ENCODE measurements around the gene HAGH. TPM values are rescaled to one million over a fixed set of nuclear protein-coding genes. Genes with fewer than 3 reads are reported as not detected.
A peak's percentile ranks its signal among the peaks of the same experiment; 100 is the strongest.

The HAGH gene
- total RNA-seq, 1 donor = 32.9 TPM

- H3K4me1 ChIP-seq (ENCODE audit: insufficient read depth, low read length) = no peaks in the 10 kb centered on the region
- H3K27me3 ChIP-seq (ENCODE audit: insufficient read depth, low read length) = no peaks in the 10 kb centered on the region
- DNase-seq (ENCODE audit: insufficient read length, low spot score, missing footprints) = peak; percentile 97
- no peaks in the 10 kb centered on the region for H3K79me2 ChIP-seq (ENCODE audit: insufficient read depth, low read length)
- peaks cover 61% of the 10 kb centered on the region for H3K36me3 ChIP-seq (ENCODE audit: insufficient read depth, low read length)
- TF ChIP-seq CTCF (IDR thresholded peaks at IDR 0.05; ENCODE audit: extremely low read depth, low read depth, low read length) = peak; percentile 27
- no peak overlapping the region for H3K27ac ChIP-seq (ENCODE audit: low read depth, low read length)
- no peak overlapping the region for H3K4me3 ChIP-seq (ENCODE audit: insufficient read depth, low read length)
- no peaks in the 10 kb centered on the region for H3K9me3 ChIP-seq (ENCODE audit: low read depth, low read length)
- H2AFZ ChIP-seq (ENCODE audit: low read length) = no peak overlapping the region
- no peak overlapping the region for H3K4me2 ChIP-seq (ENCODE audit: insufficient read depth, low read length)
- peaks cover 7% of the 10 kb centered on the region for H4K20me1 ChIP-seq (ENCODE audit: insufficient read depth, low read length)
Measured at GRCh38 chr16:1763521-1764511, 62.8 kb downstream of the HAGH start.

- H3K4me3 ChIP-seq (ENCODE audit: insufficient read depth, low read length) = no peak overlapping the region
Measured at GRCh38 chr16:1762879-1763520, 63.6 kb downstream of the HAGH start.

GRCh38 chr16:1762196-1762878, 64.3 kb downstream of the HAGH start:
- Histone ChIP-seq H3K4me2 (ENCODE audit: insufficient read depth, low read length) (no peak overlapping the region), H3K36me3 (ENCODE audit: insufficient read depth, low read length) (peaks cover 59% of the 10 kb centered on the region), H3K4me3 (ENCODE audit: insufficient read depth, low read length) (no peak overlapping the region), H3K27me3 (ENCODE audit: insufficient read depth, low read length) (no peaks in the 10 kb centered on the region), H3K27ac (ENCODE audit: low read depth, low read length) (no peak overlapping the region), H3K79me2 (ENCODE audit: insufficient read depth, low read length) (no peaks in the 10 kb centered on the region), H2AFZ (ENCODE audit: low read length) (no peak overlapping the region), H3K9me3 (ENCODE audit: low read depth, low read length) (no peaks in the 10 kb centered on the region), H3K4me1 (ENCODE audit: insufficient read depth, low read length) (no peaks in the 10 kb centered on the region), H4K20me1 (ENCODE audit: insufficient read depth, low read length) (peaks cover 9% of the 10 kb centered on the region)
- no peak for DNase-seq (ENCODE audit: insufficient read length, low spot score, missing footprints)
- TF ChIP-seq CTCF (IDR thresholded peaks at IDR 0.05; ENCODE audit: extremely low read depth, low read depth, low read length) = no peak

More at GRCh38 chr16:1762879-1763520, 63.6 kb downstream of the HAGH start:
- Histone ChIP-seq H3K4me1 (ENCODE audit: insufficient read depth, low read length) (no peaks in the 10 kb centered on the region), H3K79me2 (ENCODE audit: insufficient read depth, low read length) (no peaks in the 10 kb centered on the region), H3K27me3 (ENCODE audit: insufficient read depth, low read length) (no peaks in the 10 kb centered on the region), H3K36me3 (ENCODE audit: insufficient read depth, low read length) (peaks cover 57% of the 10 kb centered on the region), H2AFZ (ENCODE audit: low read length) (no peak overlapping the region), H3K9me3 (ENCODE audit: low read depth, low read length) (no peaks in the 10 kb centered on the region), H3K27ac (ENCODE audit: low read depth, low read length) (no peak overlapping the region), H4K20me1 (ENCODE audit: insufficient read depth, low read length) (peaks cover 9% of the 10 kb centered on the region), H3K4me2 (ENCODE audit: insufficient read depth, low read length) (no peak overlapping the region)
- no peak for TF ChIP-seq CTCF (IDR thresholded peaks at IDR 0.05; ENCODE audit: extremely low read depth, low read depth, low read length)
- no peak for DNase-seq (ENCODE audit: insufficient read length, low spot score, missing footprints)

All from osteoblast (primary cell).